ENCODE data around the gene NLN.
"Not testable (repeated sequence)": the region's sequence is repeated elsewhere in the genome, so short reads cannot be mapped to it uniquely, and the experiment has no call there.

NLN gene

DNA sequence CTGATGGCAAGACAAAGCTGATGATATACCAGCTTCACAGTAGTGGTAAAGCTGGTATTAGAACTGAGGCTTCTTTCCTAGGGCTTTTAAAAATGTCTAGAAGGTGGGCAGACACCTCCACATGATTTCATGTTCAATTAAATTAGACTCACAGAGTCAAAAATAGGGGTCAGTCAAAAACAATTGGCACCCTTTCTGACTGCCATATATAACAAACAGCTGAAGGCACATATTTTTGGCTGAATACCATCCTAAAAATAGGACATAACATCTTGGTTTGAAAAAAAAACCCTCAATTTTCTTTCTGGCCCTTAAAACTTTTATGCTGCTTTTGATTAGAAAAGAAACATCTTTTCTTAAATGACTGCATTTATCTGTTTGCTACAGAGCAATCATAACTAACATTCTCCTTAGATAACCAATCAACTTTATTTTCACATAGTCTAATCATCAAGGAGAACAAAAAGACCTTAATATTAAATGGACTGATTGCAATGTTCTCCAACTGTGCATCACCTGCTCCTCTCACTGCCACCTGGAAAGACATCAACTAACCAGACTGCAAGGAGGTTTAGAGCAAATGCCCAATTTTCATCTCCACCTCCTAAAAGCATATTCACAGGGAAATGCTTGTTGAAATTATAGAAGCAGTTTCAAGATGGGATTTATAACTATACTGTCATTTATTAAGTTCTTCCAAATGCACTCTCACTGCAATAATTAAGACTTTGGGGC lies 3.3 kb upstream of the NLN start:
- no peak overlapping the region for H3K4me3 ChIP-seq (ENCODE audit: low read length)
- TF ChIP-seq ZNF274 (IDR thresholded peaks at IDR 0.05; ENCODE audit: low read depth, low read length), result no peak

DNA sequence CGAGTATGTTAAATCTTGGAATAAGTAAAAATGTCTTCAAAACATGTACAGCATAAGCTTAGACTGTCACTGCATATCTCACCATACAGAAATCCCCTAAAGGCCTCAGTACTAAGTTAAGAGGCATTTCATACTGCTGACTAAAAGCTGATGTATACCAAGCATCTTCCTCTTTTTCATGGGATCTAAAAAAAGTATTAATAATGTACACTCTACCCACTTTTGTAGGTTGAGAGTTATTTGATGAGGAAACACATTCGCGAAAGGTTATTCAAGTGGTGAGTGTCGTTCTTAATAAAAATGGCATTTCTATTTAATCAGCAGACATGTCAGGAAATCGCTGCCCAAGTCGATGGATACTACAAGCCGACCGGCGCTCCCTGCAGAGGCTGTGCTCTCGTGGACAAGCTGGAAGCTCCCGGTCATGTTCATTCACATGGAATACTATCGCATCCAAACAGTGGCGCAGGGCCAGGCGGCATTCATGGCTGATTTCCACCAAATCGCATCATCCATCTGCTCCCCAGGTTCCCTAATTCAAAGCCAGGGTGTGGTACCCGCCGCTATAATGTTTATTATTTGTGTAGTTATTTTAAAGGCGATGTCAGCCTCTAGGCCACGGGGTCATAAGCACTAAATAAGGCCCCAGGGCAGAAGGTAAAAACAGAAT lies 820 bp upstream of the NLN start:
- no peak for TF ChIP-seq ZNF274 (IDR thresholded peaks at IDR 0.05; ENCODE audit: low read depth, low read length)
- H3K4me3 ChIP-seq (ENCODE audit: low read length), result peak overlapping the region; percentile 97

GRCh38 chr5:65722575-65723403 lies 784 bp downstream of the NLN start:
- no peak for TF ChIP-seq ZNF274 (IDR thresholded peaks at IDR 0.05; ENCODE audit: low read depth, low read length)
- H3K4me3 ChIP-seq (ENCODE audit: low read length), result peak overlapping the region; percentile 97

DNA sequence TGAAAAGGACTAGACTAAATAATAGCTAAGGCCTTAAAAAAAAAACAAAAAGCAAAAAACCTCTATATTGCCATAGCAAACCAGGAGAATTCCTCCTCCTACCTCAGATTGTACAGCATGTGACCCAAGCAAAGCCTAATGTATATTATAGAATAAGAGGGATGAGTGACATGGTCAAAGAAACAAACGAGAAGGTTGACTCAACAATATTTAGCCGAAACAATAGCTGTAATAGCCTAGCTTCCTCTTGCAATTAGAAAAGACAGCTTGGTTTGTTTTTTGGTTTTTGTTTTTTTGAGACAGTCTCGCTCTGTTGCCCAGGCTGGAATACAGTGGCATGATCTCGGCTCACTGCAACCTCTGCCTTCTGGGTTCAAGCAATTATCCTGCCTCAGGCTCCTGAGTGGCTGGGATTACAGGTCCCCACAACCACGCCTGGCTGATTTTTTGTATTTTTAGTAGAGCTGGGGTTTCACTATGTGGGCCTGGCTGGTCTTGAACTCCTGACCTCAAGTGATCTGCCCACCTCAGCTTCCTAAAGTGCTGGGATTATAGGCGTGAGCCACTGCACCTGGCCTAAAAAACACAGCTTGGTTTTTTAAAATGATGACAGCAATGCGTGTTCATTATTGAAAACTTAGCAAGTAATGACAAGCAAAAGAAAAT lies 5.6 kb downstream of the NLN start:
- no peak for TF ChIP-seq ZNF274 (IDR thresholded peaks at IDR 0.05; ENCODE audit: low read depth, low read length)
- no peak overlapping the region for H3K4me3 ChIP-seq (ENCODE audit: low read length)

DNA sequence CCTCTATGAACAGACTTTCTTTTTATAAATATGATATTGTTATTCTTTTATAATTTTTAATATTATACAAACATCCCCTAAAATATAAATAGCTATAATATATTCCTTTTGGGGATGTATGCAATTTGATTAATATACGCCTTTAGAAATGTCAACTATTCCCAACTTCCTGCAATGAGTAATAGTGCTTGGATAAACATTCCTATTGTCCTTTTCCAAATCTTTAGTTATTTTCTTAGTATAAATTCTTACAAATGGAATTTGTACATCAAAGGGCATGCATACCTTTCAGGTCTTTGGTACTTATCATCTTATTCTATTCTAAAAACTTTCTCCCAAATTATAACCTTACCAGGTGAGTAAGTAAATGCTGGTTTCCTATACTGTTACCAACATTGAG lies 6.2 kb downstream of the NLN start:
- no peak for TF ChIP-seq ZNF274 (IDR thresholded peaks at IDR 0.05; ENCODE audit: low read depth, low read length)
- H3K4me3 ChIP-seq (ENCODE audit: low read length), result no peak overlapping the region

- TF ChIP-seq ZNF274 (IDR thresholded peaks at IDR 0.05; ENCODE audit: low read depth, low read length), result no peak
- no peak overlapping the region for H3K4me3 ChIP-seq (ENCODE audit: low read length)
Measured at GRCh38 chr5:65730910-65731309, 8.9 kb downstream of the NLN start.

DNA sequence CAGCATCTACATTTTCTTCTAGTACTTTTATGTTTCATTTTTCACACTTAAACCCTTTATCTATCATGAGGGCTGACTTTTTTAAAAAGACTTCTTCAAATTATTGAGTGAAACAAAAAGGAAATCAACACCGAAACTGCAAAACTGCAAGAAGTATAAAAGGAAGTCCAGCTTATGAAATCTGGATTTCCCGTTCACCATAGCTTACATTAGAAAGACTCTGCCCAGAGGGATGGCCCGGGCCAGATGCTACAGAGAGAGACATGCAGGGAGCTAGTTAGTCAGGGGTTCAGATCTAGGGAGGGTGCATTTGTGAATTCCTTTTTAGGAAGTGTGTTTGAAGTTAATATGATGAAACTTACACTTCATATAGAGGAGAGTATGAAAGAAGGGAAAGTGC lies 10.0 kb downstream of the NLN start:
- H3K4me3 ChIP-seq (ENCODE audit: low read length), result not testable (repeated sequence)

- H3K4me3 ChIP-seq (ENCODE audit: low read length), result not testable (repeated sequence)
Measured at GRCh38 chr5:65734196-65734775, 12.3 kb downstream of the NLN start.

GRCh38 chr5:65734921-65735320 lies 12.9 kb downstream of the NLN start:
- no peak overlapping the region for H3K4me3 ChIP-seq (ENCODE audit: low read length)

DNA sequence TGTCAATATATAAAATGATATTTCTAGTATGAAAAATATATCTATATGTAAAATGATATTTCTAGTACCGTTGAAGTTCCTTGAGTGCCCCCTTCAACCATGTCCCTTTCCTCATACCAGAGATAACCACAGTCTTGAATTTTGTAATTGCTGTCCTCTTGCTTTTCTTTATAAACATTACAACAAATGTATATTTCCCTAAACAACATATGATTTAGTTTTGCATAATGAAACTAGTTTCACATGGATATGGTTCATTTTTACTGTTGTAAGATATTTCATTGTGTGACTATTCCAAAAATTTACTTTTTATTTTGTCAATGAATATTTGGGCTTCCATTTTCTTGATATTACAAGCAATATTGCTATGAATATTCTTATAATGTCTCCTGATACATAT lies 14.0 kb downstream of the NLN start:
- TF ChIP-seq ZNF274 (IDR thresholded peaks at IDR 0.05; ENCODE audit: low read depth, low read length), result no peak
- no peak overlapping the region for H3K4me3 ChIP-seq (ENCODE audit: low read length)

More at GRCh38 chr5:65734921-65735320, 12.9 kb downstream of the NLN start:
- TF ChIP-seq ZNF274 (IDR thresholded peaks at IDR 0.05; ENCODE audit: low read depth, low read length), result no peak

DNA sequence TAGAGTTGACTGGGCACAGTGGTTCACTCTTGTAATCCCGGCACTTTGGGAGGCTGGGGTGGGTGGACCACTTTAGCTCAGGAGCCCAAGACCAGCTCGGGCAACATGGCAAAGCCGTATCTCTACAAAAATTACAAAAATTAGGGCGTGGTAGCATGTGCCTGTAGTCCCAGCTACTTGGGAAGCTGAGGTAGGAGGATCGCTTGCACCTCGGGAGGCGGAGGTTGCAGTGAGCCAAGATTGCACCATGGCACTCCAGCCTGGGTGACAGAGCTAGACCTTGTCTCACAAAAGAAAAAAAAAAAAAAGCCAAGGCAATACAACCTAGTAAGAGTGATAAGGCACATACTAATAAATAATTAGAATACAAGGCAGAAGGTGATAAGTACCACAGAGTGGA lies 15.8 kb downstream of the NLN start:
- no peak overlapping the region for H3K4me3 ChIP-seq (ENCODE audit: low read length)
- TF ChIP-seq ZNF274 (IDR thresholded peaks at IDR 0.05; ENCODE audit: low read depth, low read length), result no peak

GRCh38 chr5:65738305-65738704 lies 16.3 kb downstream of the NLN start:
- no peak for TF ChIP-seq ZNF274 (IDR thresholded peaks at IDR 0.05; ENCODE audit: low read depth, low read length)
- no peak overlapping the region for H3K4me3 ChIP-seq (ENCODE audit: low read length)

- TF ChIP-seq ZNF274 (IDR thresholded peaks at IDR 0.05; ENCODE audit: low read depth, low read length), result no peak
- H3K4me3 ChIP-seq (ENCODE audit: low read length), result no peak overlapping the region
Measured at GRCh38 chr5:65739162-65739561, 17.2 kb downstream of the NLN start.
